Loucy (cell line): ENCODE results near the gene APLNR.

Source experiments
- EZH2phosphoT487 ChIP-seq: fragments of 200-600 bp; IDR thresholded peaks from 2 replicates; pipeline ENCODE4 v1.6.1; 2018; ENCODE audit warnings: antibody characterized with exemption, mild to moderate bottlenecking, moderate library complexity, borderline replicate concordance
- TF ChIP-seq, protein P1 (sequence below): fragments of 200-600 bp; sonication (generic); conservative IDR thresholded peaks from 2 replicates; pipeline ENCODE4 v1.5.1; 2014; ENCODE audit warnings: mild to moderate bottlenecking, antibody characterized with exemption, low read length

DNA sequence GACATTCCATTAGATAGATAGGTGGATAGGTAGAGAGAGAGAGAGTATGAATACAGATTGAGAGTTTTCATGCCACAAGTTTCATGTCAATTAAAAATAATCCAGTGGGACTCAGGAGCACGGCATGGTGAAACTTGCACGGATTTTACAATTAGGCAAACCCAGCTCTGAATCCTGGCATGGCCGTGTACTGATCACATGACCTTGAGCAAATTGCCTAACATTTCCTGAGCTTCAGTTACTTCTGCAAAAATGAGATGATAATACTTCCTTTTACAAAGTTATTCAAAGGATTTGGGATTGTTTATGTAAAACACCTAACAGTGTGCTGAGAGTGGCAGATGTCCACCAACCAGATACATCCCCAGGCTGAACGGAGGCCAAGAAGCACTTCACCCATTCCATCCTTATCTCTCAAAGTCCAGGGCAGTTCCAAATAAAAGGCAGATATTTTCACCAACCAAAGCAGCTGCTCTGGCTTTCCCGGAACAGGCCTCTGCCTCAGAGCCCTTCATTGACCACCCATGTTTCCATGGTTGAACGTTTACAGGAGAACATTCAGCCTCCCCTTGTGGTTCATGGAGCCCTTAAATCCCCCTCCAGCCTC lies 17.9 kb downstream of the APLNR start:
- TF ChIP-seq, protein P1, sequence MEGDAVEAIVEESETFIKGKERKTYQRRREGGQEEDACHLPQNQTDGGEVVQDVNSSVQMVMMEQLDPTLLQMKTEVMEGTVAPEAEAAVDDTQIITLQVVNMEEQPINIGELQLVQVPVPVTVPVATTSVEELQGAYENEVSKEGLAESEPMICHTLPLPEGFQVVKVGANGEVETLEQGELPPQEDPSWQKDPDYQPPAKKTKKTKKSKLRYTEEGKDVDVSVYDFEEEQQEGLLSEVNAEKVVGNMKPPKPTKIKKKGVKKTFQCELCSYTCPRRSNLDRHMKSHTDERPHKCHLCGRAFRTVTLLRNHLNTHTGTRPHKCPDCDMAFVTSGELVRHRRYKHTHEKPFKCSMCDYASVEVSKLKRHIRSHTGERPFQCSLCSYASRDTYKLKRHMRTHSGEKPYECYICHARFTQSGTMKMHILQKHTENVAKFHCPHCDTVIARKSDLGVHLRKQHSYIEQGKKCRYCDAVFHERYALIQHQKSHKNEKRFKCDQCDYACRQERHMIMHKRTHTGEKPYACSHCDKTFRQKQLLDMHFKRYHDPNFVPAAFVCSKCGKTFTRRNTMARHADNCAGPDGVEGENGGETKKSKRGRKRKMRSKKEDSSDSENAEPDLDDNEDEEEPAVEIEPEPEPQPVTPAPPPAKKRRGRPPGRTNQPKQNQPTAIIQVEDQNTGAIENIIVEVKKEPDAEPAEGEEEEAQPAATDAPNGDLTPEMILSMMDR = no peak
- TF ChIP-seq EZH2phosphoT487 = no peak
